GM12891 (cell line): Measurements from ENCODE around the gene CIITA.
"Not testable (repeated sequence)": the region's sequence is repeated elsewhere in the genome, so short reads cannot be mapped to it uniquely, and the experiment has no call there.

Experiments
- DNase-seq: peaks from one replicate; pipeline ENCODE4 v3.0.0; 2011; ENCODE audit warnings: low spot score; ENCODE audit not compliant: insufficient read length
- FAIRE-seq: peaks from 2 replicates; lab custom pipeline; 2011; peaks lifted over from hg19 to GRCh38; lab: Jason Lieb, UNC
- PAX5 ChIP-seq: IDR thresholded peaks from 2 replicates; pipeline ENCODE4 v1.6.1; 2011; ENCODE audit warnings: low read length, moderate library complexity, mild to moderate bottlenecking; ENCODE audit not compliant: insufficient read depth, severe bottlenecking
- POLR2A ChIP-seq: IDR thresholded peaks from 2 replicates; pipeline ENCODE4 v1.6.1; 2011; ENCODE audit warnings: low read depth, low read length, control low read depth
- POLR2AphosphoS5 ChIP-seq: IDR thresholded peaks from 2 replicates; pipeline ENCODE4 v1.6.1; 2011; ENCODE audit warnings: low read depth, low read length, control low read depth
- POU2F2 ChIP-seq: IDR thresholded peaks from 2 replicates; pipeline ENCODE4 v1.6.1; 2011; ENCODE audit warnings: low read depth, mild to moderate bottlenecking, control low read depth, low read length, moderate library complexity
- SPI1 ChIP-seq: IDR thresholded peaks from 2 replicates; pipeline ENCODE4 v1.6.1; 2011; ENCODE audit warnings: low read depth, low read length, control low read depth
- TAF1 ChIP-seq: IDR thresholded peaks from 2 replicates; pipeline ENCODE4 v1.6.1; 2011; ENCODE audit warnings: low read depth, low read length, control low read depth

The CIITA gene

DNA sequence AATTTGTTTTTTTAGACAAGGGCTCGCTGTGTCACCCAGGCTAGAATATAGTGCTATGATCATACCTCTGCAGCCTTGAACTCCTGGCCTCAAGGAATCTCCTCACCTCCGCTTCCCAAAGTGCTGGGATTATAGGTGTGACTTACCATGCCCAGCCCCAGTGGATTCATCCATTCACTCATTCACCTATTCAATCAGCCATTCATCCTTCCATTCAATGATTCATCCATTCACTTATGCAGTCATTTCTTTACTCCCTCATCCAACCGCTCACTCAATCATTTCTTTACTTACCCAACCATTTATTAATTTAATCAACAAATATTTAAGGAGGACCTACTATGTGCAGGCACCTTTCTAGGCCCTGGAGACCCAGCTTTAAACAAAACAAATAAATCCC lies 39.5 kb downstream of the CIITA start:
- FAIRE-seq (no peak), DNase-seq (no peak)
- no peak for TF ChIP-seq PAX5
- no peak for TF ChIP-seq POU2F2
- no peak for TF ChIP-seq SPI1
- no peak for TF ChIP-seq POLR2AphosphoS5
- no peak for TF ChIP-seq POLR2A
- TF ChIP-seq TAF1: no peak

GRCh38 chr16:10918294-10919002 lies 41.4 kb downstream of the CIITA start:
- FAIRE-seq (peak; percentile 92), DNase-seq (peak; percentile 66)
- TF ChIP-seq POLR2A (no peak), TAF1 (no peak), POU2F2 (peak; percentile 61; the same call in 1 of the 2 replicates)

GRCh38 chr16:10919003-10919351 lies 42.0 kb downstream of the CIITA start:
- TF ChIP-seq TAF1: no peak
- no peak for TF ChIP-seq SPI1
- TF ChIP-seq POU2F2: no peak
- no peak for TF ChIP-seq POLR2AphosphoS5
- TF ChIP-seq POLR2A: no peak
- no peak for TF ChIP-seq PAX5
- FAIRE-seq: no peak

GRCh38 chr16:10920726-10921427 lies 43.9 kb downstream of the CIITA start:
- FAIRE-seq (no peak), DNase-seq (no peak)
- no peak for TF ChIP-seq SPI1
- no peak for TF ChIP-seq POU2F2
- TF ChIP-seq PAX5: no peak
- no peak for TF ChIP-seq POLR2AphosphoS5
- TF ChIP-seq TAF1: no peak
- no peak for TF ChIP-seq POLR2A

More at GRCh38 chr16:10919003-10919351, 42.0 kb downstream of the CIITA start:
- no peak for DNase-seq

DNA sequence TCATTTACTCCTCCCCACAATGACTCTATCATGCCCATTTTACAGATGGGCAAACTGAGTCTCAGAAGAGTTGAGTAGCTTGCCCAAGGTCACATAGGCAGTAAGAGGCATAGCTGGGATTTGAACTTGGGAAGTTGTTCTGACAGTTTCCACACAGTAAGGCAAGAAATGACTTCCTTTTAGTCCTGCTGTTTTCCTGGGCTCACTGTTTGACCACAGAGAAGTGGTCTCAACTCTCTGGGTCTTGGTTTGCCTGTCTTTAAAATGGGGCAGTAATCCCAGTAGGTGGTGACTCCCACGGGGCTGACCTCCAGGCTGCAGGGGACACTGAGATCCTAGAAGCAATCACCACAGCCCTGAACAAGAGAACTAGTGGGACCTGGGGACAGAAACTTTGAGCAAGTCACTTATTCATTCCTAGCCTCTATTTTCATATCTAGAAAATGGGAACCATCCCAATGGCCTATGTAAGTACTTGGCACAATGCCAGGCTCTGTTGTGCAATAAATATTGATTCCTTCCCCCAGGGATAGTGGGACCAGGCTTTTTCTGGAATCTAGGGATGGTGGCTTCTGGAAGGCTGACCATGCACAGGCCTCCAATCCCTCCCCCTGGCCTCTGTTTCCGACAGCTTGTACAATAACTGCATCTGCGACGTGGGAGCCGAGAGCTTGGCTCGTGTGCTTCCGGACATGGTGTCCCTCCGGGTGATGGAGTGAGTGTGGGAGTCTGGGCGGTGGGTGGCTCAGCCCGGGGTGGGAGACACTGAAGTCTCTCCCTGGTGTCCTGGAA lies 44.7 kb downstream of the CIITA start:
- TF ChIP-seq POU2F2 (no peak), PAX5 (no peak), TAF1 (no peak), SPI1 (no peak), POLR2A (no peak), POLR2AphosphoS5 (no peak)
- FAIRE-seq (no peak), DNase-seq (no peak)

DNA sequence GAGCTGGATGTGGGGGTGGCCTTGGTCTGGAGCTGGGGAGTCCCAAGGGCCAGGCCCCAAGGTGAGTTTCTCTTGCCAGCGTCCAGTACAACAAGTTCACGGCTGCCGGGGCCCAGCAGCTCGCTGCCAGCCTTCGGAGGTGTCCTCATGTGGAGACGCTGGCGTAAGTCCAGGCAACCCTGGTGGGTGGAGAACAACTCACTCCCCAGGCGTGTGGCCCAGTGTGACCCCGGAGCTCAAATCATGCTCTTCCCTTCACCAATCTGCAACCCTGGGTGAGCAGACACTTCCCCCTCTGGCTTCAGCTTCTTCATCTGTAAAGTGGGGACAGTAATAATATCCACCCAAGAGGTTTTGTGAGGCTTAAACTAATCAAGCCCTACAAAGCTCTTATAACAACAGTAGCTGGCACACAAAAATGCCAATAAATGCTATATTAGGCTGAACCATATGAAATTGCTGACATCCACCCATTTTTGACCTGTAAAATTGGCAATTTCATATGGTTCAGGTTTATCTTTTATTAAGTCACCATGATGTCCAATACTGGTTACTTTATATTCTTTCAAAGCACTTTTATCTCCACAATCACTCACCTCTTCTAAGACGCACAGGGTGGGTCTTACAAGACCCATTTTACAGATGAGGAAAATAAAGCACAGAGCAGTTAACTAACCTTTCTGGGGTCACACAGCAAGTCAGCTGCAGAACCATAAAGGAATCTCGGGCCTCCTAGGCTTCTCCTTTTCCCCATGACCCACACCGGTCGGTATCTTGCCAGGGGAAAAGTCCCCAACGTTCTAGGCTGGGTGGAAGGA lies 45.5 kb downstream of the CIITA start:
- no peak for DNase-seq
- no peak for FAIRE-seq
- TF ChIP-seq TAF1: no peak

GRCh38 chr16:10923146-10923649 lies 46.2 kb downstream of the CIITA start:
- no peak for TF ChIP-seq POLR2AphosphoS5
- DNase-seq (no peak), FAIRE-seq (no peak)

DNA sequence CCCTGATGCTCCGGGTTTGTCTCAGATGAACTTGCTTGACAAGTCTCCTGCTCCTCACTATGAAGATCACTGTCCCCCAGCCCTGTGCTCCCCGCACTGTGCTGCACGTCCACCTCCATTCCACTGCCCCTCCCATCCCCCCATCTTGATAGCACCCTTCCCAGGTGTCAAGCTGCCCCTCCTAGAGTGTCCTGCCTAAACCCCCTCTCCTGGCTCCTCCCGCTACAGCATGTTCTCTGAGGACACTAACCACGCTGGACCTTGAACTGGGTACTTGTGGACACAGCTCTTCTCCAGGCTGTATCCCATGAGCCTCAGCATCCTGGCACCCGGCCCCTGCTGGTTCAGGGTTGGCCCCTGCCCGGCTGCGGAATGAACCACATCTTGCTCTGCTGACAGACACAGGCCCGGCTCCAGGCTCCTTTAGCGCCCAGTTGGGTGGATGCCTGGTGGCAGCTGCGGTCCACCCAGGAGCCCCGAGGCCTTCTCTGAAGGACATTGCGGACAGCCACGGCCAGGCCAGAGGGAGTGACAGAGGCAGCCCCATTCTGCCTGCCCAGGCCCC lies 46.7 kb downstream of the CIITA start:
- FAIRE-seq: no peak
- DNase-seq: no peak
- TF ChIP-seq TAF1 (no peak), PAX5 (no peak), POLR2AphosphoS5 (no peak), SPI1 (no peak), POU2F2 (no peak), POLR2A (no peak)

DNA sequence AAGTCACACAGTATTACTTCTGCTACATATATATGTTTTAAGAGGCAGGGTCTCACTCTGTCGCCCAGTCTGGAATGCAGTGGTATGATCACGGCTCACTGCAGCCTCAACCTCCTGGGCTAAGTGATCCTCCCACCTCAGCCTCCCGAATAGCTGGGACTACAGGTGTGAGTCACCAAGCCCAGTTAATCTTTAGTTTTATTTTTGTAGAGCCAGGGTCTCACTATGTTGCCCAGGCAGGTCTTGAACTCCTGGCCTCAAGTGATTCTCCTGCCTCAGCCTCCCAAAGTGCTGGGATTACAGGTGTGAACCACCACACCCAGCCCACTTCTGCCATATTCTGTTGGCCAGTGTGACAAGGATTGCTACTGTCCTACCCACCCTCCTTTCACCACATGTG lies 48.3 kb downstream of the CIITA start:
- not testable (repeated sequence) for DNase-seq, FAIRE-seq

DNA sequence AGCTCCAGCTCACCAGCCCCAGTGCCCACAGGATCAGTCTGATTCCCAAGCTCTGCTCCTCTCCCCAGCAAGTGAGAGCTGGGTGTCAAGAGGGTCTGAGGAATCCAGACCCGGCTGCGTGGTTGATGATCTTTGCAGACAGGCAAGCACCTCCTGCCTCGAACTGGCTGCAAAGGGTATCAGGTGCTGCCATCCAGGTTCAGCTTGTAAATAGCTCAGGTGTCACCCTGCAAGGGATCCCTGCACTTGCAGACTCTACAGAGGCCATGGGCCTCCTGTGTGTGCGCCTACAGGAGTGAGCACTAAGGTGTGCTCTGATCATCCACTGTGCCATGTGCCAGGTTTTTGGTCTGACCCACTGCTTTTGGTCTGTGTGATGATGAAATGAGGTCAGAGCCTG lies 49.1 kb downstream of the CIITA start:
- TF ChIP-seq POU2F2: no peak
- no peak for TF ChIP-seq SPI1
- peak; percentile 55 for TF ChIP-seq POLR2A
- no peak for TF ChIP-seq PAX5
- TF ChIP-seq POLR2AphosphoS5: no peak
- no peak for TF ChIP-seq TAF1
- FAIRE-seq (no peak), DNase-seq (no peak)
